GM19467 (cell line): Measurements from ENCODE around the gene MGAT4D.
"Not testable (repeated sequence)": the region's sequence is repeated elsewhere in the genome, so short reads cannot be mapped to it uniquely, and the experiment has no call there.

Experiments
- ATAC-seq: cut with Tn5 transposase; IDR thresholded peaks from one replicate; pipeline ENCODE4 v1.9.1; 2021; ENCODE audit warnings: mild to moderate bottlenecking, moderate library complexity; ENCODE audit not compliant: unreplicated experiment

The MGAT4D gene

DNA sequence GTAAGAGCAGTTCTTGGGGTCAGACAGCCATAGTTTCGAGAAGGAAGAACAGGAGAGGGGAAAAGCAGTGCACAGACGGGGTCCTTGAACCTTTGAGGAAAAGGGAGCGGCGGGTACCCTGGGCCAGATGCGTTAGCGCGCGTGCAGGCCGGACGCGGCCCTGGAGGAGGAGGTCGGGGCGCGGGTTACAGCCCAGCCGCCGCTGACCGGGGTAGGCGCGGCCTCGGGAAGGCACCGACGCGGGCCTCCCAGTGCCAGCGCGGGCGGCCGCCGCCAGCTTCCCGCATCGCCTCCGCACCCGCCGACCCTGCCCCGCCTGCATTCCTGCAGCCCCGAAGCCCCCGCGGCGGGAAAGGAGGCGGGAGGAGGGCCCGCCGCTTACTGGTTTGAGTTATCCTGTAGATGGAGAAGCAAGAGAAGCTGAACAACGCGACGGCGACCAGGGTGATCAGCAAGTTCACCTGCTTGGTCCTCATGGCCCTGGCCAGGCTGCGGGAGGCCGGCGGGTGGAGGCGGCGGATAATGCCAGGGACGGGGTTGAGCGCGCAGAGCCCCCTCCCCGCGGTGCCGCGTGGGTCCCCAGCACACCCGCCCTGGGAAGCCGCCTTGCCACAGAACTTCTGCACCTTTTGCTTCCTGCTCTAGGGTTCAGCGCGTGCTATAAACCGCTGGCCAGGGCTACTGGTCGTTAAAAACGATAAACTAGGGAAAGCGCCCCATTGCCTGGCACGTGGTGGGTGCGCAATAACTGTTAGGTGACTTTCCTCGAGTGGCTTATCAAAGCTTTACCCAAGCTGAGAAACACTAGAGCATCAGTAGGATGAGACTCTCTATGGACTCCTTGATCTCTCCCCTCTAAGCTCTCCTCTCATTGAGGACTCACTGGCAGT lies at the start of gene MGAT4D:
Gene MGAT4D (minus strand): TSS at position 547 of the 890 bp plus-strand sequence. CDS start 71 bp downstream, at position 476.
- ATAC-seq, result no peak

DNA sequence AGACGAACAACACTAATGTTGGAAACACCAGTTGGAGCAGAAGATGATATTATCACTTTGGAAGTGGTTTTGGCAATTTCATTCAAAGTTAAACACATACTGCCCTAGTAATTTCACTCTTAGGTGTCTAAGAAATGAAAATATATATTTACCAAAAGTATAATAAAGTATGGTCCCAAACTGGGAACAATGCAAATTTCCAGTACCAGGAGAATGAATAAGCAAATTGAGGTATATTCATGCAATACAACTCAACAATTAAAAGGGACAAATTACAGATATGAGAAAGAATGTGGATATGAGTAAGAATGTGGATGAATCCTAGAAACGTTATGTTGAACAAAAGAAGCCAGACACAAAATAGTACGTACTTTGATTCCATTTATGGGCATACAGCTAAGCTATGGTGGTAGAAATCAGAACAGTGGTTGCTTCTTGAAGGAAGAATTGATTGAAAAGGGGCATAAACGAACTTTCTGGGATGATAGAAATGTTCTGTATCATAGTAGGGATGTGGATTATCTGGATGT lies 35.9 kb upstream of the MGAT4D start:
- no peak for ATAC-seq

DNA sequence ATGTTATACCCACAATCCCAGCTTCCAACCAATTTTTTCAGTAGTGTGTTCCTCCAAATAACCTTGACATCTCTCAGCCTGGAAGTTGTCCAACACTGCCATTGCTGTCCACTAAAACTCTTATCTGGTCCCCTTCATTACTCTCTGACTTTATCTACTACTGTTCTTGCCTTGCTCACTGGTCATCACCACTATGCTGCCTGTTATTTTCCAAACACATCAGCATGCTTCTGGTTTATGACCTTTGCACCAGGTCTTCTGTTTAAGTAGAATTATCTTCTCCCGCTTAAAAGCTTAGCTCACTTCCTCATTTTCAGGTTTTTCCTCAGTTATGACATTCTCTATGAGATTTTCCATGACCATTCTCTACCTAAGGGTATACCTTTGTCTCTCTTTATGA lies 31.3 kb upstream of the MGAT4D start:
- no peak for ATAC-seq

DNA sequence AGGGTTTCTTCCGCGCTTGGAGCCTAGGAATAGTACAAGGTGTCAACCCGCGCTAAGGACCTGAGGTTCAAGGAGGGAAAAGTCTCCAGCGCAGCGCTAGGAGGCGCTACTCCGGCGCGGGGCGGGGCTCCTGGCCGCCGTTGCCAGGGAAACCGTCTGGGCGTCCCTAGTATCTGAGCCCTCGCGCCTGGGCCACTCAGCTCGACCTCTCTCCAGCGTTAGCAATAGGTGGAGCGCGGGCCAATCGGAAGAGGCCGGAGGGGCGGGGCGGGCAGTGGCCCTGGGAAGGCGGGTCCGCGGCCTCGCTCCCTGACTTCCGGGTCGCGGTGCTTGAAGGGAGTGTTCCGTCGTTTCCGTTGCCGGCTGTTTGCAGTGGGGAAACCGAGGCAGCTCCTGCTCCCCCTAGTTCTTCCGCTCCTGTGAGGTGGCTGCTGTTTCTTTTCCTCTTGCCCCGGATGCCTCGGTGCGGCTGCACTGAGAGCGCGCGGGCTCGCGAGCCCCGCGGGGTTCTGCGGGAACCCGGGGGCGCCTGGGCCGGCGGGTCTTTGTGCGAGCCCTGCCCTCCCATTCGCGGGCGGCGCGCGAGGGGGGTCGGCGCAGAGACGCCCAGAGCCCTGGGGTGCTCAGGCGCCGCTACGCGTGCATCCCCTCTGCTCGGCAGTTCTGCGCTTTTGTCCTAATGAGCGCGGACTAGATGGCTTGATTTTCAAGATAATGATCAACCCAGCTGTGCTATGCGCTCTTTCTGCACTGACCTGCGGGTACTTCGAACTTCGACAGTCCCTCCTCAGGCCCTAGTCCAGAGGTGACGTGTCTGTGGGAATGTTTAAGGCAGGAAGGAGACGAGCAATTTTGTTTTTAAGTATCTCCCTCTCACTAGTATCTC lies 26.0 kb upstream of the MGAT4D start, which contains the start of gene ELMOD2:
Gene ELMOD2 (plus strand): TSS at position 312 of the 886 bp plus-strand sequence. CDS start 1,261 bp downstream, outside the sequence.
- peak; percentile 100 for ATAC-seq

DNA sequence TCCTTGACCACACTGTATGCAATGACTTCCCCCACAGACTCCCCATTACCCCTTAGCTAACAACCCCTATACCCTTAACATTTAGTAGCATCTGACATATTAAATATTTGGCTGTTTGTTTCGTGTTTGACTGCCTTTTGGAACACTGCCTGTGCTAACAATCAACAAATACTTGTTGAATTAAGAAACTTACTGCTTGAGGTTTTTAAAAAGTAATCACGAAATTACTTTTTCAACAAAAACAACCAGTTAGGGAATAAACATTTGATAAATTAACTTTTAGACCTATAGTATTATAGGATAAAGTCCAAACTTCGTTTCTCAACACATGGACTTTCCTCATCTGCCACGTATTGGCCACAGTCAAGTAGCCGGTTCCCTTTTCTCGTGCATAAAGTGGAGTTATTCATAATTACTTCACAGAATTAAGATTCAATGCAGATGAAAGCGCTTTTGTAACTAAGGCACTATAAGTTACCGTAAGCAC lies 25.3 kb upstream of the MGAT4D start:
- ATAC-seq, result peak; percentile 10

DNA sequence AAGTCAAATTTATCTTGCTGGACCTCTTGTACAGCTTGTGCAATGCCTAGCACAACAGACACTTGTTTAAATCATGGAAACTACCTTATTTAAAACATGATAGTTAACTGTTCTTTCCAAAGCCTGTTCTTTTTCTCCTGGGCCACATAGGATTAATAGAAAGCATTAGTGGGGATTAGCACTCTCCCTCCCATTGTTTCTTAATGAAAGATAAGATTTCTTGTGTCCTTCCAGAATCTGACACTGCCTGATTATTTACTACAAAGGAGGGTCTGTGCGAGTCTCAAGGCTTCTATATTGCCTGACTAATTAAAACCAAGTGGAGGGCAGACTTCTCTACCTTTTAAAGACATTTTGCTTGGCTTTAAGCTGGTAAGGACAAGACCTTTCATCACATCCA lies 17.3 kb upstream of the MGAT4D start:
- ATAC-seq, result no peak

DNA sequence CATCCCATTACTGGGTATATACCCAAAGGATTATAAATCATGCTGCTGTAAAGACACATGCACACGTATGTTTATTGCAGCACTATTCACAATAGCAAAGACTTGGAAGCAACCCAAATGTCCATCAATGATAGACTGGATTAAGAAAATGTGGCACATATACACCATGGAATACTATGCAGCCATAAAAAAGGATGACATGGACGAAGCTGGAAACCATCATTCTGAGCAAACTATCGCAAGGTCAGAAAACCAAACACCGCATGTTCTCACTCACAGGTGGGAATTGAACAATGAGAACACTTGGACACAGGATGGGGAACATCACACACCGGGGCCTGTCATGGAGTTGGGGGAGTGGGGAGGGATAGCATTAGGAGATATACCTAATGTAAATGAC lies 15.7 kb upstream of the MGAT4D start:
- ATAC-seq, result not testable (repeated sequence)

DNA sequence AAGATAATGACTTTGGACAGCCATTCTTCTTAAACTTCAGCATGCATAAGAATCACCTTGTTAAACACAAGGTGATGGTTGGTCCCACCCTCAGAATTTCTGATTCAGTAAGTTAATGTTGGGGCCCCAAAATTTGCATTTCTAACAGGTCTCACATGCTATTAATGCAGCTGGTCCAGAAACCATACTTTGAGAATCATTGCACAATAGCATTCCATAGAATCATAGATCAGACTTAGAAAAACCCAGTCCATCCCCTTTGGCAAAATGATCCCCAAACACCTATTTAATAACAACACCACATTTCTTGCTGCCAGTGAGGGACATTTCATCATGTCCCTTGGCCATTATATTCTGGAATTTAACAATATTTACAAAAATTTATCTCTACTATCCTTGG lies 6.2 kb upstream of the MGAT4D start:
- ATAC-seq, result no peak

DNA sequence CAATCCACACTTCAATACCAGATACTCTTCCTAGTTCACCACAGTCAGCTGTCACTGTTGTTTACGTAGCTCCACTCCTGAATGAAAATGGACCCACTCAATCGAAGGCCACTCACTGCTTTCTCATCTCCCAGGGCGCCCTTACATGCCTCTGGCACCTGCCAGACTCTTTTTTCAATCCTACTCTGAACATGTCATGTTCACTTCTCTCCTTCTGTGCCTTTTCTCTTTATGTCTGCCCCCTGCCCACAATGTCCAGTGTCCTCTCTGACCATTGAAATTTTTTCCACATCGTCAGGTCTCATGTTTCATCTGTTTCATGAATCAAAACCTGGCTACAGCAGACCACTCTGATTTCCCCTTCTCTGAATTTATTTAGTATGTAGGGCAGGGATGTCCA lies 1.3 kb upstream of the MGAT4D start:
- no peak for ATAC-seq

DNA sequence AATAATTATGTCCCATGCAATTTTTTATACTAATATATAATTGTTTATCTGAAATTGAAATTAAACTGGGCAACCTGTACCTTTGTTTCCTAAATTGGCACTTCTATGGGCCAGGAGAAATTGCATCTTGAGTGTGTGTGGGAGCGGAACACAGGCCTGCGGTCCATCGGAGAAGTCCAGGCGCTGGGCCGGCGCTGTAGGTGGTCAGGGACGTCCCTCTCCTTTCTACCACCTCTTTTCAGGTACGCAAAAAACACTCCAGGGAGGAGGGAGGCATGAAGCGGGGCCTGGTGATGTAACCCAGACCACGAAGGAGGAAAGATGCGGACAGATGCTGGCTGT lies 717 bp downstream of the MGAT4D start:
- ATAC-seq, result no peak

DNA sequence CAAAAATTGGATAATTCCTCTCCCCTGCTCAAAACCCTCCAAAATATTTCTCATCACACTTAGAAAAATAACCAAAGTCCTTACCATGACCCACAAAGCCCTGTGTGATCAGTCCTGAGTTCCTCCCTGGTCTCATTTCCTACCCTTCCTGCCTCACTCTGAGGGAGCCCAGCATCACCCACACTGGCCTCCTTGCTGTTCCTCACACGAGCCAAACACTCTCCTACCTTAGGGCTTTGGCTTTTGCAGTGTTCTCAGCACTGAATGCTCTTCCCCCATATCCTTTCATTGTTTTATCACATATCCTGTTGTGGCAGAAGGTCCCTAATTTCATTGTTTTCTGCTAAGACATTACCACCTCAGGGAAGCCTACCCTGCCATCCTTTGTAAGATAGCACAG lies 12.2 kb downstream of the MGAT4D start:
- no peak for ATAC-seq

DNA sequence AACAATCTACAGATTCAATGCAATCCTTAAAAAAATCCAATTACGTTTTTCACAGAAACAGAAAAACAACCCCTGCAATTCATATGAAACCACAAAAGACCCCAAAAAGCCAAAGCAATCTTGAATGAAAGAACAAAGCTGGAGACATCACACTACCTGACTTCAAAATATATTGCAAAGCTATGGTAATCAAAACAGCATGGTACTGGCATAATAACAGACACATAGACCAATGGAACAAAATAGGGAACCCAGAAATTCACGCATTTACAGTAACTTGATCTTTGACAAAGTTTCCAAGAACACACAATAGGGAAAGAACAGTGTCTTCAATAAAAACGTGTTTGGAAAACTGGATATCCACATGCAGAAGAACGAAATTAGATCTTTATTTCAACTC lies 14.6 kb downstream of the MGAT4D start:
- no peak for ATAC-seq

DNA sequence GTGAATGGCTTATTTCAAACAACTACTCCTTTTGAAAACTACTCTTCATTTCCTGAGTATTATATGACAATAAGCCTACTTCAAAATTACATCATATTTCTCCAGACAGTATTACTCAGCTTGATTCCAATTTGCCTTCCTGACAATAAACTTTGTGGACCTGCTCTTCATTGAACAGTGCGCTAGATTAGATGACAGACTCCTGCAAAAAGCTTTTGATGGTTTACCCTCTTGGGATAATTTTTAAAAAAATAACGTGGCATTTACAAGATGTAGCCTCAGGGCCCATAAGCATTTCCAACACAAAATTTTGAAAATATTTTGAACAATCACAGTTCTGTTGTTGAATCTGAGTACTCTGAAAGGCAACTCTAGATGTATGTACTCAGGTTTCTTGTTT lies 25.9 kb downstream of the MGAT4D start:
- ATAC-seq, result no peak

DNA sequence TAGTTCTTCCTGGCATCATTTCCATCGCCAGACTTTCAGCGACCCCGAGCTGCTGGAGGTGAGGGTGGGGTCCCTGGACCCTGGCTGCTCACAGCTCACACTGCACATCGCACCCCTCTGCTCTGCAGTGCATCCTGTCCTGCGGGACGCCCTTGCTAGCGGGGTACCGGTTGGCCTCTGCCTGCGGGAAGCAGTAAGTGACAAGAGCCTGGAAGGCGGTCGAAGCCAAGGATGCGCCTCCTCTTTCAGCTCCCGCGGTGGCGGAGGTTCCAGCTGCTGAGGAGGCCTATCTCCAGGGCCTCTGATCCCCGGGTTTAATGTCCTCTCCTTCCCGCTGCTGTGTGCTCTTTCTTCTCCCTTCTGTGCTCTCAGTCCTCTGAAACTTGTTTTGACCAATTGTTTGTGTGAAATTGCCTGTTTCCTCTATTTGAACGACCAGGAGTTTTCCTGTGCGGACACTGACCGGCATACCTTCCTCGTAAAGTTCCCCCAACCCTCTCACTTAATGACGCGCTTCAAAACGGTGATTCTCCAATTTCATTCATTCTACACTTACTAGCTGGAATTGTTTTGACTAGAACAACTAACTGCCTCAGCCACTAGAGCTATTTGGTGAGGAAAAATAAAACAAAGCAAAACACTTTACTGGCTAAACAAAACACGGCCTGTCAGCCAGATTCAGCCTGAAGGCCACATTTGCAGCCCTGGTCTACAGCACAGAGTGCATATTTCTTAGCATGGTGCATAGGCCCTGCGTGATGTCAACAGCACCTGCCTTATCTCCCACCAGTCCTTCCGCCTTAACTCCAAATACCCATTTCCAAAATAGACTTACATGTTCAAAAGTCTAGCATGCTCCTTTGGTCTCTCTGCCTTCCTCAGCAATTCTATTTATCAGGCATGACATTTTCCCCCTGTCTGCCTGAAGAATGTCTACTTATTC lies 28.0 kb downstream of the MGAT4D start:
- ATAC-seq, result no peak

DNA sequence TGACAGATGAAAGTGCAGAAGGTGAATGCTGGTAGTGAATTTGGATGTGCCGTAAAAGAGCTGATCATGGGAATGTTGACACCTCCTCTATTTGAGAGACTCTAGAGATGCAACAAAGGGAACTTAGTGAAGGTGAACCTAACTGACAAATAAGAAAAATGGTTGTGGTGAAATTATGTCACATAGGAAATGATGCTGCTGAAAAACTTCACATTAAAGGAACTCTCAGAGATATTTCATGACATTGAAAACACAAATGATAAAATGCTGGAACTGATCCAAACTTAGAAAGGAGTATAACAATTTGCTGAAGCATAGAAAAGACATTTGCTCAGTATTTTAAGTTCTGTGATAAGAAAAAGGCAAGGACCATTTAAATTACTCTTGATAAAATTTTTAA lies 31.9 kb downstream of the MGAT4D start:
- no peak for ATAC-seq

DNA sequence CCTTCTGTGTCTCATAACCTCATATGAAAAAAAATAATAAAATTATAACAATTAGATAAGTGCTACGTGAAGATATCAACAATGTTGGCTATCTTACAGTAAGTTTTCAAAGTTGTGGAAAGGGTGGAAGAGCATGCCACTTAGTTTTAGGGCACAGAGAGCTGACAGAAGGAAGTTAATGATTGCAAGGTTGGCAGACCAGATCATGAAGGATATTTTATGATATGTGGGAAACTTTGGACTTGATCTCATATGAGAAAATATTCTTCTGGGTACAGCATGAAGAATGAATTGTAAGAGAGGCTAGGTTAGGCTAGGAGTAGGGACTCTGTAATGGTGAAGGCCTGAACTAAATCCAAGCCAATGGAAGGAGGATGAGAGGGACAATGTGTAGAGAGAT lies 34.5 kb downstream of the MGAT4D start:
- no peak for ATAC-seq

DNA sequence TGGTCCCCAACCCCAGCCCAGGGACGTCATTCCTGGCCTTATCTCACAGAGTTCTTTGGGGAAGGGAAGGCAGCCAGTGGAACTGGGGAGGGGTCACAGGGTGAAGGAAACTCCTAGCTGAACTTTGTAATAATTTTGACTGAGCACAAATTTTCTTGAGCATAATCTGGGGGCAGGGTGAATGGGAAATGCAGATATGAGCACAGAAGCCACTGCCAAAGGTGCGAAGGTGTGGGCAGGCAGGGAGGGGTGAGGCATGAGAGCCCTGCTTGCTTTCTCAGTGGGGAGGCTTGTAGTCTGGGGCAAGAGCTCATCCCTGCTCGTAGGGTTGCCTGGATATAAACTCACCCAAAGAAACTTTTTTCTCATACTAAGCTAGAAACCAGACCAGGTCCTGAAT lies 34.9 kb downstream of the MGAT4D start:
- ATAC-seq, result no peak

DNA sequence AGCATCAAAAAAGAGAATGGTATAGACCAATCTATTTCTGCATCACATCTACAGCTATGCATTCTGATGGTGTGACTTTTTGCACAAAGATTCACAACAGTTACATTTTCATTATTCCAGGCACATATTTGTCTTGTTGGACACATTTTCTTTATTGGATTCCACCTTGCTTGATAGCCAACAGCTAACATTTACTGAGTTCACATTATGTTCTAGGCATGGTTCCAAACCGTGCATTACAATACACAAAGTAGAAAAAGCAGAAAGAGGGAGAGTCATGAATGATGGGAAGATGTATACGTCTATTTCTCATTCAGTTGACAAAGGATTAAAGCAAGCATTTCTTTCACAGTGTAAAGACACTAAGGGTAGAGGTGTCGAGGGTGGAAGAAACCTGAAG lies 47.7 kb downstream of the MGAT4D start:
- no peak for ATAC-seq

DNA sequence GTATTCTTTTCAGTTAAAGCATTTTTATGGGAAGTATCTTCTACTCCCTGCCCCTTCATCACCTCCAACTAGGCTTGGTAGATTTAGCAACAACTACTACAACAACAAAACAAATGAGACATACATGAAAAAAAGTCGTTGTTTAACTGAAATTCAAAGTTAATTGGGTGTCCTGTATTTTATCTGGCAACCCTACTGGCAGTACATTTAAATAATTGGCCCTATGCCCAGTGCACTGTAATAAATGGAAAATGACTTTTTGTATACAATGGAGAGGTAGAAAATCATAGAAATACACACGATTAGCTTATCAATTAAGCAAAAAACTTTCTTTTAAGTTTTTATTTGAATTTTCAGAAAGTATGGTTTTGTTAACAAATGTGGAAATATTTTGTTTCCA lies 49.3 kb downstream of the MGAT4D start:
- no peak for ATAC-seq

DNA sequence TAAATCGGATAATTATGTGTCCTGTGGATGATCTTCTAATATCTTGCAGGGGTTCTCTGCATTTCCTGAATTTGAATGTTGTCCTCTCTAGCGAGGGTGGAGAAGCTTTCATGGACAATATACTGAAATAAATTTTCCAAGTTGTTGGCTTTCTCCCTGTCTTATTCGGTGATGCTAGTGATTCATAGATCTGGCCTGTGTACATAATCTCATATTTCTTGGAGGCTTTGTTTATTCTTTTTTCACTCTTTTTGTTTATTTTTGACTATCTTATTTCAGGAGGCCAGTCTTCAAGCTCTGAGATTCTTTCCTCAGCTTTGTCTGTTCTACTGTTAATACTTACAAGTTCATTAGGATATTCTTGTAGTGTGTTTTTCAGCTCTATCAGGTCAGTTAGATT lies 49.9 kb downstream of the MGAT4D start:
- ATAC-seq, result no peak
